DMS53 treated with DMSO at 0.1 percent for 48 hours (cell line): ENCODE measurements around the gene EPB41.
"Not testable (repeated sequence)": the region's sequence is repeated elsewhere in the genome, so short reads cannot be mapped to it uniquely, and the experiment has no call there.

Experiments used
- DNase-seq: peaks from one replicate; lab custom pipeline; 2025; ENCODE audit not compliant: unreplicated experiment; lab: John Stamatoyannopoulos, UW

The EPB41 gene

DNA sequence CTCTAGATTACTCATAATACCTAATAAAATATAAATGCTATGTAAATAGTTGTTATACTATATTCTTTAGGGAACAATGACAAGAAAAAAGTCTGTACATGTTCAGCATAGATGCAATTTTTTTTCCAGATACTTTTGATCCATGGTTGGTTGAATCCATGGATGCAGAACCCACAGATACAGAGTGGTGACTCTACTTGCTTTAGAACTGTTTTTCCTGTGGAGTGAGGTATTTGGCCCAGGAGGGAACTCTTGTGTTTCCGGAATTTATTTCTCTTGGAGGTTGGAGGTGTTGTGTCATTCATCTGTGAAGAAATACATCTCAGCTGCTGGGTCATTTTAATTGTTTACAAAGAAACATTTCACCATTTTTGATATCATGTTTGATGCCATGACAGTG lies 180.6 kb downstream of the EPB41 start:
- no peak for DNase-seq

DNA sequence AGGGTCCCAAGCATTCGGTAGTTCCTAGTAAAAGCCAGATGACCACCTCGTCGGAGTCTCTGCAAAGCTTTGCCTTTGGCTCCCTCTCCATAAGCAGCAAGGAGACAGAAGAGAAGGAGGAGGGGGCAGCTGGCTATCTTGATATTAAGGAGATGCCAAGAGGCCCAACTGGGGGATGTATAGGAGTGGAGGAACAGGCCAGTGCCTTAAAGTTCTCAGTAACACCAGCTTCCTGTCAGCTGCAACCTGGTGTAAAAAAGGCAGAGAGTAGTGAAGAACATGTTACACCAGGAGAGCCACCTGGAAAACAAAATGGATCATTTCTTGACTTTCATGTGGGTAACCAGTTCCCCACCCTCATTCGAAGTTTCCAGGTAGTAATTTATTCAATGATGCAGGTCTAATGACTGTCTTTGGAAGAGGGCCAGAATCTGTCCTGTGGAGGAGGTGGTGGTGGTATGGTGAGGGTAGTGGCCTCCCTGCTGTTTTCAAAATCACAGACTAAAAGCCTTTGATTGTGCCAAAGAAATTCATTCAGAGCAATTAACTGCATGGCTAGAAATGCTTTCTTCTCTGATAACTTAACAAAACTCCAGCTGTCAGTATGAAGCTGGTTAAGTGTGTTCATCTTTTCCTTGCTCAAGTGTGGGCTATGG lies 182.0 kb downstream of the EPB41 start:
- DNase-seq: no peak

DNA sequence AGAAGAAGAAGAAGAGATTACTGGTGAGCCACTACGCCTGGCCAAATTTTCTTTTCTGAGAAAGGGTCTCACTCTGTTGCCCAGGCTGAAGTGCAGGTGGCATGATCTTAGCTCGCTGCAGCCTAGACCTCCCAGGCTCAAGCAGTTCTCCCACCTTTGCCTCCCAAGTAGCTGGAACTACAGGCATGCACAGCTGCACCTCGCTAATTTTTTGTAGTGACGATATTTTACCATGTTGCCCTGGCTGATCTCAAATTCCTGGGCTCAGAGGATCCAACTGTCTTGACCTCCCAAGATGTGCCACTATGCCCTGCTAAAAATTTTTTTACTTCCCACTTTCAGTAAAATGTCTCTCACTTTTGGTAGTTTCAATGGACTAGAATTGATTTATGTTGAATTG lies 184.9 kb downstream of the EPB41 start:
- no peak for DNase-seq

DNA sequence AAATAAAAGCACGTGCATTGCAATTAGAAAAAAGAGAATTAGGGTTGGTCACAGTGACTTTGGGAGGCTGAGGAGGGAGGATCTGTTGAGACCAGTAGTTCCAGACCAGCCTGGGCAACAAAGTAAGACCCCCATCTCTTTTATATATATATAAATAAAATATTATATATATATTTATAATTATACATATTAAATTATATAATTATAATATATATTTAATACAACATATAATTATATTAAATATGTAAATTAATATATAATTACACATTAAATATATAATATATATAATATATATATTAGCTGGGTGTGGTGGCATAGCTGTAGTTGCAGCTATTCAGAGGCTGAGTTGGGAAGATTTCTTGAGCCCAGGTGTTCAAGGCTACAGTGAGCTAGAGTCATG lies 186.1 kb downstream of the EPB41 start:
- DNase-seq: no peak

DNA sequence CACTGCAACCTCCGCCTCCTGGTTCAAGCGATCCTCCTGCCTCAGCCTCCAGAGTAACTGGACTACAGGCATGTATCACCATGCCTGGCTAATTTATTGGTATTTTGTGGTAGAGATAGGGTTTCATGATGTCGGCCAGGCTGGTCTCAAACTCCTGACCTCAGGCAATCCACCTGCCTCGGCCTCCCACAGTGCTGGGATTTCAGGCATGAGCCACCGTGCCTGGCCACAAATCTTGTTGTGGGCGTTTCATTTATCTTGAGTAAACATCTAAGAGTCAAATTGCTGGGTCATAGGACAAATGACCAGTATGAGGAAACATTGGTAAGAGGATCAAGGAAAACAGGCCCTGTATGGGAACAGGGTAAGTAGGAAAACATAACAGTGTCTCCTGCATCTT lies 191.5 kb downstream of the EPB41 start:
- no peak for DNase-seq

DNA sequence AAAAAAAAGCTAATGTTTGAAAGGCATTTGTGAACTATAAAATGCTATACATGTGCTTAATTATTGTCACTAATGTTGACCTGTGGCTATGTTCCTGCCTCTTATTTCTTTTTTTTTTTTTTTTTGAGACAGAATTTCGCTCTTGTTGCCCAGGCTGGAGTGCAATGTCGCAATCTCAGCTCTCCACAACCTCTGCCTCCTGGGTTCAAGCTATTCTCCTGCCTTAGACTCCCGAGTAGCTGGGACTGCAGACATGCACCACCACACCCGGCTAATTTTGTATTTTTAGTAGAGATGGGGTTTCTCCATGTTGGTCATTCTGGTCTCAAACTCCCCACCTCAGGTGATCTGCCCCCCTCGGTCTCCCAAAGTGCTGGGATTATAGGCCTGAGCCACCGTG lies 193.7 kb downstream of the EPB41 start:
- DNase-seq: not testable (repeated sequence)

DNA sequence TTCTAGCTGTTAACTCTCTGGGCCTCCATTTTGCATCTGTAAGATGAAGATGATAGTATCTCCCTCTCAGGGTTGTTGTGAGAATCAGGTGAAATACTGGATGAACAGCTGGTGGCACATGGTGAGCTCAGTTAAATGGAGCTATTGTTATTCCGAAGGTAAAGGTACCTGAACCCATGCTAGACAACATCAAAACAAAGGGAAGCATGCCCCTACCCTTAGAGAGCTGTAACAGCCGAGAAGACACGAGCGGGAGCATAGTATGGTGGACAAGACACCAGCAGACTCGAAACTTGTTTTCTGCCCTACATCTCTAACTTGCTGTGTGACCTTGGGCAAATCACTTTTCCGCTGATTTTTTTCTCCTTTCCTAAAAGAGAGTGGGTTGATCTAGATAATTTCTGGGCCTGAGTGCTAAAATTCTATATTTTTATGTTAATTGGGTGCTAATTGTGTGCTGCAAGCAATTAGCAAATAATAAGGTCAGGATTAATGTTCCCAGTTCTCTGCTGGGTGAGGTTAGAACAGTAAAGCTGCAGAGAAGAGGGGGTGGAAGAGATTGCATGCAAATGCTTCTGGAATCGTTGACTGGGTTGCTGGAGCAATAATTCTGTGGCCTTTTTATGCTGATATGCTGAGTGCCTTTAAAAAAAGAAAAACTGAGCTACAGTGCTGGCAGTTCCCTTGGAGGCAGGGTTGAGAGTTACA lies 198.5 kb downstream of the EPB41 start:
- no peak for DNase-seq

DNA sequence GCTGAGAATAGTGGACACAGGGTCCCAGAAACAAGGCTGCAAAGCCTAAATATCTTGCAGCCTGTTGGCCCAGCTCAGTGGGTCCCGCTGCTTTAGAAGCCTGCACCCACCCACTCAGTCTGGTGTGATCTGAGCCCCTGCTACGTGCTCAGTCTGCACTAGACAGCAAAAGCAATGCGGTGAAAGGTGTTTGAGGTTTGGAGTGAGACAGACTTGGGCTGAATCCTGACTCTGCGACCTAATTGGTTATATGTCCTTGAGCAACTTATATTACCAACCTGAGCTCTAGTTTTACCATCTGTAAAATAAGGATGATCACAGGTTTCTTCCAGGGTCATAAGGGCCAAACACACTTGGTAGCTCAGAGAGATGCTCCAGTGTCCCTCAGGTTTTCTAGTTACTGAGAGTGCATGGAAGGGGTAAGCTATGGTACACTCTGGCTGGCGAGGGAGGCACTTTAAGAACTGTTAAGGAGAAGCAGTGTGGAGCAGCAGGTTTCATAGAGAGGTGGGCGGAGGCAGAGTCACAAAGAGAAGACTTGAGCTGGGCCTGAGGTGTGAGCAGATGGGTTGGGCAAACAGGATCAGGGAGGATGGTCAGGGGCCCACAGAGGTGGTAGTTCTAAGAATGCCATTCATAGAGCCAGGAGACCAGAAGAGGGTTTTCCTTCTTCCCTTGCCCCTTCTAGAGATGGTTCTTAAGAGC lies 199.2 kb downstream of the EPB41 start:
- DNase-seq: no peak

DNA sequence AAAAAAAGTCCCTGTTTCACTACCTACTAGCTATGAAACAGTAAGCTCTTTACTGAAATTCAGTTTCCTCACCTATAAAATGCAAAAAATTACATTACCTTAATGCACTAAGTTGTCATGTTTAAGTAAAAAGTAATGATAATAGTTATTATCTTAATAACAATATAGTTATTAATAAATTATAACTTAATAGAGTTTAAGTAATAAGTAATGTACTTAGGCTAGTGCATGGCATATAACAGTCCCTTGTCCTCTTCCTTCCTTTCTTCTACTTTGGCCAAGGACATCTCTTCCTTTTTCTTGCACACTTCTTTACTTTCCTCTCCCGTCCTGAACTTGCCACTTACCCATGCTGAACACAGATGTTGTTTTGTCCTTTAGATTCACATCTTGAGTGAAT lies 200.3 kb downstream of the EPB41 start:
- no peak for DNase-seq

DNA sequence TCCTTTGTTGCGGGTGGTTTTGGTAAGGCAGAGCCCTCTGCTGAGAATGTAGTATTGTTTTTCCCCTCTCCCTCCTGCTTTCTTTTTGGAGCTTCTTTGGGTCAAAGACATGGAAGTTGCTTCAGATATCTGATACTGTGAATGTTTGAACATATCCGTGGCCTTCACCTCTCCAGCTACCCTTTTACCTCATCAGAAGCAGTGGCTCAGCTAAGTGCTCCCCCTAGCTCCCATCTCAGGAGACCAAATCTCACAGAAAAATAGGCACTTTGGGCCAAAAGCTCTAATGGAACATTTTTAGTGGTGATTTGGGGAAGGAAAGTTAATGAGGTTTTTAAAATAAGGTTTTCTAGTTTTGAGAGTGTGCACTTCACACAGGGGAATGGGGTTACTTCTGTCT lies 203.0 kb downstream of the EPB41 start:
- DNase-seq: no peak

DNA sequence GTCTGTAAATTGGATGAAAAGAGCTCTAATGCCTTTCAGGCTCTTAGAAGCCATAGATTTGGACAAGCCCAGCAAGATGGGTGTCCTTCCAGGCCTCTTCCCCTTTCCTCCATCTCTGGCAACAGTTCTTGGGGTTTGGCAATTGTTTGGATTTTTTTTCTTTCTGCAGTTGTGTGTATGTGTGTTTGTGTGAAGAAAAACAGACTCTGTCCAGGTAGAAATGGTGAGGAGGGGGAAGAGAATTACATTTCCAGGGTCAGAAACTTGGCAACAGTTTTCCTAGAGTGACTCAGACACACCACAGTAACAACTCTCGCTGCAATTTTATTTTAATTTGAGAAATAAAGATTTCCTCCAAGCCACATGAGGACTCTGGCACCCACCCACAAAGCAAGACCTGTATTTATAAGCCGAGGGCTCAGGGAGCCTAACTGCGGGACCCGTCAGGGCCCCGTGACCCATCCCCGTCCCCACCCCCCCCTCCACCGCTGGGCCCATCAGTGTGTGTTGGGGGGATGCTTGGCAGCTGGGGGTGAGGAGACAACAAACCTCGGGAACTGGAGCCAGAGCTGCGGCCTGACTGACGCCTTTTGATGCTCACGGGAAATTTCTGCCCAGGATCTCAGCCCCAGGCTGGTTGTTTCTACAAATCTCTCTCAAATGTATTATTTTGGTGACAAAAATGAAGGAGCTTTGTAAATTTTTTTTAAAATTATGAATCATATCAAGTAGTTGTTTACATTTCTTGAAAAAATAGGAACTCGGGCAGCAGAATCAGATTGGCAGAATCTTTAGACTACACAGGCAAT lies 205.0 kb downstream of the EPB41 start:
- no peak for DNase-seq

DNA sequence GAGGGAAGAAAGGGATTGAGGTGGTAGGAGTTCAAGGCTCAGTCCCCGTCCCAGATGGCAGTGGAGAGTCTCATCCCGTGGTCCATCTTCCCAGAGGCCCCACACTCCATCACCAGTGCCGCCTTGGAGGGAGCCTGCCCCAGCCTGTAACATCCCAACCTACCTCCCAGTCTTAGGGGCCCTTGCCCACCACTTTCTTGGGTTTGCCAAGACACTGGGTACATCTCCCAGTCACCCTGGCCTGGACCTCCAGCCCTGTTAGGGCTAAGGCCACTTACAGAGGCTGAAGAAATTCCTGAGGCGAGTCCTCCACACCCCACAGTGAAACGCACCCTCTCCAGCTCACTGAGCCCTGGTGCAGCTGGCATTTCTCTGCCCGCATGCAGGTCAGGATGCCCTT lies 206.0 kb downstream of the EPB41 start:
- no peak for DNase-seq

DNA sequence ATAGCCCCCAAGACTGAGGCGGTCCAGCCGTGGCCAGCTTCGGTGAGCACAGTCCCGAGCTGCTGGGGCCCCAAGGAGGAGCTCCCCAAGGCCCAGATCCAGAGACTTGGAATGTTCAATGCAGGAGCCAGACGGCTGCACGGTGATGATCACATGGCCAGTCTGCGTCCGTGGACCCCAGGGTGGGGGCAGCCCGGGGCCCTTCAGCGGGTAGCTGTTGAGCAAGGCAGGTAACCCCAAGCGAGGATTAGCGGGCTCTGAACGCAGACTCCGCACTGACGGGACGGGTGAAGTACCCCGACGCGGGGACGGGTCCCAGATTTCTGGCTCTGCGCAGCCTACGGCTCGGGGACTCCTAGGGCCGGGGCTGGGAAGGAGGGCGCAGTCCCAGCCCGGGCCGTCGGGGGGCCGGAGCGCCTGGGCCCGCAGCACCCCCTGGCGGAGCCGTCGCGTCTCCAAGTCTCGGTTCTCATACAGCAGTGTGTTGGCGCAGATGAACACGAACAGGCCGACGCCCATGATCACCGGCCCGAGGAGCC lies 206.6 kb downstream of the EPB41 start:
- DNase-seq: no peak

DNA sequence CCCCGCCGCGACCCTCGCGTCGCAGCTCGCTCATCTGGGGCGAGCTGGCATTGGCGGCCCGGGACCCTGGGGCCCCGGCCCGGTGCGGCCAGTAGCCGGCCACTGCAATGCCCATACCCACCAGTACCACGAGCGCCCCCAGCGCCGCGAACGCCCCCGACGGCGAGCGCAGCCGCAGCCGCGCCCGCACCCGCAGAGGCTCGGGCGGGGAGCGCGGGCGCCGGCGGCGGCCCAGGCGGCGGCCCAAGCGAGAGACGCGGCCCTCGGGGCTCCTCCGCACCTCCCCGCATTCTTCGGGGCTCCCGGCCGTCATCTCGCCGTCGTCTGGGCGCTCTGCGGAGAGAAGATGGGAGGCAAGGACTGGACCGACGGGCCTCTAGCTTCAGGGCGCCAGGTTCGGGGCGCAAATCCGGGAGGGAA lies 207.2 kb downstream of the EPB41 start:
- no peak for DNase-seq

DNA sequence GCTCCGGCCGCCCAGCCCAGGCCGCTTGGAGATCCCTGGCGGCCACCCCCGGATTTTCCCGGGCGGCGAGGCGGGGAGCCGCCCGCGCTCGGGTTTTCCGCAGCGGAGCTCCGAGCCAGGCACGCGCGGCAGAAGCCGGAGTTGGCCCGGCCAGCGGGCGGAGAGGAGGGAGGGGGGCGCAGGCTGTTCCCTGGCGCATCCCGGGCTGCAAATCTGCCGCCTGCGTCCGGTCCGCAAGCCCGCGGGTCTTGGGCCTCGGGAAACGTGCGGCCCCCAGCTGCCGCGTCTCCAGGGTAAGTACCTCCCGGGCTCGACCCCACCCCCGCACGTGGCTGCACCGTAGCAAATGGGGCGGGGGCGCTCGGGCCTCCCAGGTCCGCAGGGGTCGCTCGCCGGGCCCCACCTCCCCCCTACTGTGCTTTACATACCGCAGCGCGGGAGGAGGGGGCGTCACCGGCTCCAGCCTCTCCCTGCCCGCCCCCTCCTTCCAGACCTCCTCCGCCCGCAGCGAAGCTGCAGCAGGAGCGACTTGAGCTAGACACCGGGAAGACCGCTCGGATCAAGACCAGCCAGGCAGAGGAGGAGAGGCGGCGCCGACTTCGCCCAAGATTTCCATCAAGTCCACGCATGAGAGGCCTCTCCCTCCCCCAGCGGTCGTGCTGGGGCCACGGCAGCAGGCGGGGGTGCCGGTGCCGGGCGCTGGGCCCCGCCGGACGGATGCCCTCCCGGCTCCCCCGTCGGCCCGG lies 207.7 kb downstream of the EPB41 start:
- DNase-seq: no peak

DNA sequence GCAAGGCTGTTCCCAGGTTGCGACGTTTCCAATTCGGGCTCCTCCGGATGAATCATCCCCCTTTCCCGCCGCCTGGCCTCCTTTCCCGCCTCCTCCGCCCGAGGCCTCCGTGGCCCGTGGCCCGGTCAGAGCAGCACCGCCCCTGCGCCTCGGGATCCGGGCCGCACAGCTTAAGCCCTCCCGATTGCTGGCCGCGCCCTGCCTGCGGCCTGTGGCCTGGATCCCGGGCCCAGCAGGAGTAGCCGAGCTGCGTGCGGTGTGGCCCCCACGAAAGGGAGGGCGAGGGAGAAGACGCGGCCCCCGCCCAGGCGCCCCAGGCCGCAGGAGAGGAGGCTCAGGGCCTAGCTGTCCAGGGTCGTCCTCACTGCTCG lies 208.3 kb downstream of the EPB41 start:
- no peak for DNase-seq

DNA sequence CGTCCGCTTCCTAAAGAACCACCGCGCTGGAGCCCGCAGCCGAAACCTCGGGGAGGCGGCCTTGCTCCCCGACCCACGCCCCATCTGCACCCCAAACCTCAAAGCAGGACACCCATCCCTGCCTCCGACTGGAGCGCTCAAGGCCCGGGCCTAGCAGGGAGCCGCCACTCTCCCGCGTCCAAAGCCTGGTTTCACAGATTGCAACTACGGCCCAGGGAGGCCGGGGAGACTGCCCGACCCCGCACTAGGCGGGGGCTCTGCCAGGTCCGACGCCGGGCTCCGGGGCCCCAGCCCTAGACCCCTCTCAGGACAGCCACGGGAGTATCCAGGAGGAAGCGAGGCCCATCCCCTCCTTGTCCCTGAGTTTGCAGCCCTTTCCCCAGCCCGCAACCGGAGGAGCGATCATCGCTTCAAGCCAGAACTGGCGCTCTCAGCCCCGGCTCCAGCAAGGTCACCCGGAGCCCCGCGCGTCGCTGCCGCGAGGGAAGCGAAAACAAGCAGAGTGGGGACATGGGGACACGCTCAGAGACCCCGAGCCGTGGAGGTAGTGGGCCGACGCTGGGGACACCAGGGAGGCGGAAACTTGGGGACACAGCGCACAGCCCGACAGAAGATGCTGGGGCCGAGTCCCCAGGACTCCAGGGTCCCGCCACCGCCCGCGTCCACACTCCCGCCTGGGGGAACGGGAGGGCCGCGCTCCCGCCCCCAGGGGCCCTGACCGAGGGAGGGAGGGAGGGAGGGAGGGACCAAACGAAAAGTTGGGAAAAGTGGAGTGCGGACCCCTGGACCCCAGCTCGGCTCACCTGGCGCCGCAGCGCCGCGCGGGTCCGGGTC lies 208.9 kb downstream of the EPB41 start:
- peak; percentile 12 for DNase-seq

DNA sequence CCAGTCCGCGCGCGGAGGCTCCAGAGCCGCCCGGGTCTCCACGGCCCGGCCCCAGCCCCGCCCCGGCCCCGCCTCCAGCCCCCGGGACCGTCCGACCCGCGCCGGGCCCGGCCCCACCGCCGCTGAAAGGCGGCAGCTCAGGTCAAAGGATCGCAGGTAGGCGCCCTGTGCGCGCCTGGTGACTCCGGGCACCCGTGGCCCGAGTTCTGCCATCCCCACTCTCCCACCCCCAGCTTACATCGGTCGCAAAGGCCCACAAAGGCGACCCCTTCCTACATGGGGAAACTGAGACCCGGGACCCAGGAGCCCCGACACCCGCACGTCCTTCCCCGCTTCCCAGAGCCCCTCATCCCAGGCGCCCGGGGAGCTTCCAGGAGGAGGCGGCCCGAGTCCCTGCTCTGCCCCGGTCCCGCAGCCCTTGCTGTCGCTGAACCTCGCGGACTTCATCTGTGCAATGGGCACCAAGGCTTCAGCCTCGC lies 209.6 kb downstream of the EPB41 start, which contains the start of gene TMEM200B:
Gene TMEM200B (minus strand): TSS at position 17 of the 479 bp plus-strand sequence. CDS start 2,075 bp downstream, outside the sequence.
- DNase-seq: peak; percentile 31
